Caco-2 (cell line): ENCODE measurements around the gene RACGAP1. TPM values are rescaled to one million over a fixed set of nuclear protein-coding genes. Genes with fewer than 3 reads are reported as not detected.

Source experiments
- BruUV-seq: library from RNA; stranded (reverse); fragments of 400-500 nt; replicated peaks from 2 replicates; lab custom pipeline; 2021; lab: Mats Ljungman, UMichigan
- CTCF ChIA-PET: fragments of 300-600 bp; sonication (Branson Sonifier 250); formaldehyde crosslinking; loops from one replicate; lab custom pipeline; 2022; ENCODE audit warnings: antibody characterized with exemption; lab: Charles Lee
- POLR2A ChIA-PET: fragments of 300-600 bp; sonication (Branson Sonifier 250); formaldehyde crosslinking; loops from one replicate; lab custom pipeline; 2022; ENCODE audit warnings: antibody characterized with exemption; lab: Charles Lee
- DNase-seq, 2 experiments: peaks; one replicate each; pipeline versions ENCODE4 v3.0.0 to v3.0.0-alpha.2; 2020 to 2022
- H3K27me3 ChIP-seq: replicated peaks from 2 replicates; pipeline ENCODE4 v1.6.0; 2011; ENCODE audit warnings: low read length; ENCODE audit not compliant: control insufficient read depth, insufficient read depth
- H3K36me3 ChIP-seq: 2 replicates; pipeline ENCODE4 v1.5.1; 2011; ENCODE audit warnings: low read length; ENCODE audit not compliant: control insufficient read depth, insufficient read depth
- H3K4me1 ChIP-seq: fragments of 250-450 bp; sonication (Bioruptor Pico); 2 replicates; pipeline ENCODE4 v1.5.1; 2020; ENCODE audit warnings: mild to moderate bottlenecking
- H3K4me3 ChIP-seq: 2 replicates; pipeline ENCODE4 v1.5.1; 2011; ENCODE audit warnings: low read depth, mild to moderate bottlenecking, control low read depth, low read length
- H3K9me3 ChIP-seq: fragments of 250-450 bp; sonication (Bioruptor Pico); 2 replicates; pipeline ENCODE4 v1.5.1; 2020; ENCODE audit warnings: mild to moderate bottlenecking, moderate library complexity
- H3K27ac Mint-ChIP-seq: one replicate; pipeline ENCODE4 v1.8.0; 2022; ENCODE audit warnings: mixed read lengths; ENCODE audit not compliant: unreplicated experiment
- H3K27me3 Mint-ChIP-seq: one replicate; pipeline ENCODE4 v1.8.0; 2022; ENCODE audit warnings: mixed read lengths; ENCODE audit not compliant: insufficient read depth, unreplicated experiment
- H3K36me3 Mint-ChIP-seq: one replicate; pipeline ENCODE4 v1.8.0; 2022; ENCODE audit warnings: mild to moderate bottlenecking, mixed read lengths; ENCODE audit not compliant: insufficient read depth, unreplicated experiment
- H3K4me1 Mint-ChIP-seq: one replicate; pipeline ENCODE4 v1.8.0; 2022; ENCODE audit warnings: low read depth, mixed read lengths; ENCODE audit not compliant: unreplicated experiment
- H3K4me3 Mint-ChIP-seq: one replicate; pipeline ENCODE4 v1.8.0; 2022; ENCODE audit warnings: mild to moderate bottlenecking, moderate library complexity, mixed read lengths; ENCODE audit not compliant: unreplicated experiment
- H3K9me3 Mint-ChIP-seq: one replicate; pipeline ENCODE4 v1.8.0; 2022; ENCODE audit warnings: mixed read lengths; ENCODE audit not compliant: unreplicated experiment
- intact Hi-C: fragments of 100-400 bp; cut with micrococcal nuclease; formaldehyde crosslinking; loops from one replicate; pipeline ENCODE4 v1.10.0; 2022; ENCODE audit not compliant: unreplicated experiment
- total RNA-seq: library from RNA; stranded (reverse); gene quantifications from 2 replicates; pipeline ENCODE4 v1.2.3, GENCODE V29; 2022
- TF ChIP-seq, protein P1 (sequence below), 2 experiments: fragments of 200-600 bp in 1 of 2; IDR thresholded peaks; 1 replicate in 1 of 2; 2 replicates in 1 of 2; pipeline versions ENCODE4 v1.5.1 to v1.8.0; 2011 to 2022; ENCODE audit warnings: antibody characterized with exemption in 1 of 2, control low read depth in 1 of 2, inconsistent platforms in 1 of 2, low read depth in 1 of 2, low read length in 1 of 2, mild to moderate bottlenecking in 1 of 2, moderate library complexity in 1 of 2; ENCODE audit not compliant: insufficient read depth in 1 of 2, severe bottlenecking in 1 of 2, unreplicated experiment in 1 of 2

Gene RACGAP1
- total RNA-seq, 1 experiment from 2014 or later = 131 TPM

DNA sequence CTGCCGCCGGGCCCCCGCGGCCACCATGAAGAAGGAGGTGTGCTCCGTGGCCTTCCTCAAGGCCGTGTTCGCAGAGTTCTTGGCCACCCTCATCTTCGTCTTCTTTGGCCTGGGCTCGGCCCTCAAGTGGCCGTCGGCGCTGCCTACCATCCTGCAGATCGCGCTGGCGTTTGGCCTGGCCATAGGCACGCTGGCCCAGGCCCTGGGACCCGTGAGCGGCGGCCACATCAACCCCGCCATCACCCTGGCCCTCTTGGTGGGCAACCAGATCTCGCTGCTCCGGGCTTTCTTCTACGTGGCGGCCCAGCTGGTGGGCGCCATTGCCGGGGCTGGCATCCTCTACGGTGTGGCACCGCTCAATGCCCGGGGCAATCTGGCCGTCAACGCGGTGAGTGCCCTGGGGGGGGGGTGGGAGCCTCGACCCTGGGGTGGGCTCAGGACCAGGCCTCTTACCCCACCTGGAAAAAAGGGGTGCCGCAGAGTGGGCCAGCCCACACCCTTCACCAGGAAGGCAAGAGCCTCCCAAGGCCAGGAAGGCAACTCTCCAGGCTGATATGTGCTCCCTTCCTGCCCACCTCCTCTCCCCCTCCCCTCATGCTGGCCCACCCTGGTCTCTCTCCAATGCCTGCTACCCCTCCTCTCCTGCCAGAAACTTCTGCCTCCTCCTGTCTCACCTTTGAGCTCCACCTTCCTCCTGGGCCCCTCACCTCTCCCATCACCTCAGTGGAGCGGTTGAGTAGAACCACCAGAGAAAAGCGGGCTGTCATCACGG lies 63.1 kb downstream of the RACGAP1 start:
- no peak for DNase-seq
- Mint-ChIP-seq H3K9me3 (no peaks in the 10 kb centered on the region), H3K27me3 (no peaks in the 10 kb centered on the region), H3K27ac (no peak overlapping the region), H3K36me3 (no peaks in the 10 kb centered on the region), H3K4me1 (peaks cover 7% of the 10 kb centered on the region), H3K4me3 (no peak overlapping the region)
- no peak overlapping the region for H3K4me3 ChIP-seq
- no TSS peak for BruUV-seq
- no peaks in the 10 kb centered on the region for H3K27me3 ChIP-seq
- TF ChIP-seq, protein P1, sequence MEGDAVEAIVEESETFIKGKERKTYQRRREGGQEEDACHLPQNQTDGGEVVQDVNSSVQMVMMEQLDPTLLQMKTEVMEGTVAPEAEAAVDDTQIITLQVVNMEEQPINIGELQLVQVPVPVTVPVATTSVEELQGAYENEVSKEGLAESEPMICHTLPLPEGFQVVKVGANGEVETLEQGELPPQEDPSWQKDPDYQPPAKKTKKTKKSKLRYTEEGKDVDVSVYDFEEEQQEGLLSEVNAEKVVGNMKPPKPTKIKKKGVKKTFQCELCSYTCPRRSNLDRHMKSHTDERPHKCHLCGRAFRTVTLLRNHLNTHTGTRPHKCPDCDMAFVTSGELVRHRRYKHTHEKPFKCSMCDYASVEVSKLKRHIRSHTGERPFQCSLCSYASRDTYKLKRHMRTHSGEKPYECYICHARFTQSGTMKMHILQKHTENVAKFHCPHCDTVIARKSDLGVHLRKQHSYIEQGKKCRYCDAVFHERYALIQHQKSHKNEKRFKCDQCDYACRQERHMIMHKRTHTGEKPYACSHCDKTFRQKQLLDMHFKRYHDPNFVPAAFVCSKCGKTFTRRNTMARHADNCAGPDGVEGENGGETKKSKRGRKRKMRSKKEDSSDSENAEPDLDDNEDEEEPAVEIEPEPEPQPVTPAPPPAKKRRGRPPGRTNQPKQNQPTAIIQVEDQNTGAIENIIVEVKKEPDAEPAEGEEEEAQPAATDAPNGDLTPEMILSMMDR (IDR thresholded peaks at IDR 0.05; ENCODE audit: insufficient read depth in 1 of 2, low read depth in 1 of 2, low read length in 1 of 2, severe bottlenecking in 1 of 2, unreplicated experiment in 1 of 2) = no peak
- H3K36me3 ChIP-seq = no peaks in the 10 kb centered on the region
- intact Hi-C loops = no loop called here
- ChIA-PET CTCF (interaction anchor here (0.7 kb wide), 1 partner anchor 112 kb away, joined by 6 read pairs; no protein-coding TSS in a partner anchor), POLR2A (no interaction called here)
- no peaks in the 10 kb centered on the region for H3K9me3 ChIP-seq
- peaks cover 27% of the 10 kb centered on the region for H3K4me1 ChIP-seq

DNA sequence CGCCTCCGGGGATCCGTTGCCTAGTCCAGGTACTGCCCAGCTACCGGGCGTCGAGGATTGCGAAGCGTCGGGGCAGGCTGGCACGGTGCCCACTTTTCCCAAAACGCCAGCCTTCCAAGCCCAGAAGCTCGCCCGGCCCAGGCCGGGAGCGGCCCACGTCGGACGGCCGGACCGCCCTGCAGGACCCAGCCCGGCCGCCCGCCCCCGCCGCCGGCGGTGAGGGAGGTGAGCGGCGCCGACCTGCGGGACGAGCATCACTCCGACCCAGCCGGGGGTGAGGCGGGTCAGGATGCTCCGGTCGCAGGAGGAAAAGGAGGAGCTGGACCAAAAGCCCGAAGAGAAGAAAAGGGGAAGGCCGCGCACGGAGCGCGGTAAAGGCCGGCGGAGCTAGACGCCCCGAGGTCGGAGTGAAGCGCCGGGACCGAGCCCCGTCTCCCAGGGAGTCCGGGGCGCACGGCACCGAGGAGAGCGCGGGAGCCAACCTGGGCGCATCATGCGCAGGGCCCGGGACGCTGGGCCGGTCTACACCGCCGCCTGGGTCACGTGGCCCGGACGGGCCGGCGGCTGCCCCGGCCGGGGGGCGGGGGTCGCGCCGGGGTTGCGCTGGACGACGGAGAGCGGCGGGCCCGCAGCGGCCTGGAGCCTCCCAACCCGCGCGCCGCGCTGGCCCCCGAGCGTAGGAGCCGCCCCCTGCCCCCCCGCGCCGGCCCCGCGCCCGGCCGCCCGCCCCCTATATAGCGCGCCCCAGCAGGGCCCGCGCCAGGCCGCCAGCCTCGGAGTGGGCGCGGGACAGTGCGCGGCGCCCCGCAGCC lies 64.0 kb downstream of the RACGAP1 start, which contains the start of gene AQP5:
Gene AQP5, plus strand, starts transcription at position 762 of the 812 bp plus-strand sequence. CDS start 146 bp downstream, outside the sequence.
- Histone ChIP-seq H3K4me1 (peaks cover 18% of the 10 kb centered on the region), H3K36me3 (no peaks in the 10 kb centered on the region), H3K4me3 (no peak within 1 kb of the TSS), H3K27me3 (no peaks in the 10 kb centered on the region), H3K9me3 (no peaks in the 10 kb centered on the region)
- TF ChIP-seq, protein P1 (IDR thresholded peaks at IDR 0.05; ENCODE audit: insufficient read depth in 1 of 2, low read depth in 1 of 2, low read length in 1 of 2, severe bottlenecking in 1 of 2, unreplicated experiment in 1 of 2) = no peak
- no TSS peak for BruUV-seq
- H3K27ac Mint-ChIP-seq = no peak within 1 kb of the TSS
- peaks cover 7% of the 10 kb centered on the region for H3K4me1 Mint-ChIP-seq
- H3K27me3 Mint-ChIP-seq = no peaks in the 10 kb centered on the region
- H3K4me3 Mint-ChIP-seq = no peak within 1 kb of the TSS
- POLR2A ChIA-PET = no interaction called here
- no peak for DNase-seq
- H3K36me3 Mint-ChIP-seq = no peaks in the 10 kb centered on the region
- CTCF ChIA-PET = no interaction called here
- H3K9me3 Mint-ChIP-seq = no peaks in the 10 kb centered on the region
- intact Hi-C loops = no loop called here

GRCh38 chr12:49960474-49961110 lies 64.7 kb downstream of the RACGAP1 start:
- Histone ChIP-seq H3K4me3 (no peak overlapping the region), H3K9me3 (no peaks in the 10 kb centered on the region), H3K27me3 (no peaks in the 10 kb centered on the region), H3K36me3 (no peaks in the 10 kb centered on the region), H3K4me1 (peaks cover 18% of the 10 kb centered on the region)
- TF ChIP-seq, protein P1 (IDR thresholded peaks at IDR 0.05; ENCODE audit: insufficient read depth in 1 of 2, low read depth in 1 of 2, low read length in 1 of 2, severe bottlenecking in 1 of 2, unreplicated experiment in 1 of 2) = no peak
- Mint-ChIP-seq H3K36me3 (no peaks in the 10 kb centered on the region), H3K27me3 (no peaks in the 10 kb centered on the region), H3K4me1 (peaks cover 7% of the 10 kb centered on the region), H3K9me3 (no peaks in the 10 kb centered on the region), H3K4me3 (no peak overlapping the region), H3K27ac (no peak overlapping the region)
- ChIA-PET CTCF (interaction anchor here (1.0 kb wide), 1 partner anchor 21 kb away, joined by 3 read pairs; no protein-coding TSS in a partner anchor), POLR2A (no interaction called here)
- intact Hi-C loops = no loop called here
- no TSS peak for BruUV-seq
- DNase-seq = no peak
